HG02642 (cell line): ENCODE data around the gene SCD5.

ENCODE experiments used
- ATAC-seq: cut with Tn5 transposase; IDR thresholded peaks from one replicate; pipeline ENCODE4 v1.9.1; 2021; ENCODE audit warnings: mild to moderate bottlenecking; ENCODE audit not compliant: unreplicated experiment, poor library complexity

SCD5 gene

GRCh38 chr4:82797405-82798111 is 1.0 kb downstream of the SCD5 start:
- no peak for ATAC-seq

GRCh38 chr4:82797040-82797404 is 1.6 kb downstream of the SCD5 start:
- no peak for ATAC-seq

DNA sequence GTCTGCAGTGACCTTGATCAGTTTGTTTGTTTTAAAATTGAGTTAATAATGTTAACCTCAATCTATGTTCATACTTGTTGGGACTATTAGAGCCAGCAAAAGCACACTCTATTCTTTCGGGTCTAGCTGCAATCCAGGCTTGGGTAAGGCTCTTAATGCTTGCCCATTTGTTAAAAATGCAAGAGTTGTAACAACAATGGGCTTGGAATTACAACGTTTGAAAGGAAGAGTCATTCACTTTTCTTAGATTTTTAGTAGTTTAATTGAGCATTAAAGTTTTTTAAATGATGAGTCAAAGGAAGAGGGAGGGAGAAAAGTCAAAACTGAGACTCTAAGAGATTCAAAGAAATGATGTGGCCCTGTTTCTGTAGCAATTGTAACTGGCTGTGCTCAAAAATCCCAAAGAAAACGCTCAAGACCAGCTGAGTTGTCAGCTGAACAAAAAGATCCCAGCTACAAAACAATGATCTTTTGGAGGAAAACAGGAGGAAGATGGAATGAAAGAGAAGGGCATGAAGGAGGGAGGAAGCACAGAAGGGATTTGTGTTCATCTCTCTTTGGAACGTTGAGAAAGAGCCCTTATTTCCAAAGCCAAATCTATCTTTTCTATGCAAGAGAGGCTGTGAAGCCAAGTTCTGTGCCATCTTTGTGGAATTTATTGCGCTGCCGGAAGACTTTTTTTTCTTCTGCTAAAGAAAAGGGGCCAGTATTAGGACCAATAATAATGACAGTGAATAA is 5.5 kb downstream of the SCD5 start:
- no peak for ATAC-seq

DNA sequence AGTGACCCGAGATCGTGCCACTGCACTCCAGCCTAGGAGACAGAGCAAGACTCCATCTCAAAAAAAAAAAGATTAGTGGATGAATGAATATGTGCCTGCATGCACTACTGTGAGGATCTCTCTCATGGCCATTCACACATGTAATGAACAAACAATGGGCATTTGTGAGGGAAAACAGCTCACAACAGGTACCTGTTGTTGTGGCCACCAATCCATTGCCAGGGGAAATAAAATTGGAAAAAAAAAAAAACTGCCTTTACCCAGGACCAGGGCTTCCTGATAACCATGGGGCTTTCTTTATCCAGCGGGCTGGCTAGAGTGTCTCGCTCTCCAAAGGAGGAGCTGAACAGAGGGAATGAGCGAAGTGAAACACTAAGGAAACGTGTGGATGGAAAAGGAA is 7.4 kb downstream of the SCD5 start:
- no peak for ATAC-seq

DNA sequence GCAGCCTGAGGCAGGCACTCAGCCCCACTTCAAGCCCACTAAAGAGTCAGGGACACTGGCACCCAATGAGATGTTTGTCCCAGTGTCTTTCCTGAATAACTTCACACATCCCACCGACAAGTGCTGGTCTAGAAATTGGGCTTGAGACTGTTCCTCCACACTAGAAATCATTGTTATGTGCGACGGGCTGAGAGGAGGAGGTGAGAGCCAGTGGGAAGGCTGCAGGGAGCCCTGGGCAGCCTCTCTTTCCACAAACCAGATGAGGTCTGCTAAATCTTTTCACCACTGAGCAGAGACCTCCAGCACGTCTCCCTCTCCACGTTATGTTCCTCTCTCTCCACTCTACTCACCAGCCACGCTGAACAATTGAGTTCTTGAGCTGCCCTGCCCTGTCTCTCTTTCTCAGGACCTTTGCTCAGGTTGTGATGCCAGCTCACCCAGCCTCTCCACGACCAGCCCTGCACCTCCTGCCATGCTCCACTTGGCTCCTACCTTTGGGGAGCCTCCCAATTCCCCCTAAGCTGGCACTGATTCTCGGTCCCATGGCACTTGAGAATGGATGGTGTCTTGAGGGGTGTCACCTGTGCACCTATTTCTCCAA is 8.4 kb downstream of the SCD5 start:
- no peak for ATAC-seq

- ATAC-seq = no peak
Measured at GRCh38 chr4:82789025-82789776, 9.4 kb downstream of the SCD5 start.

DNA sequence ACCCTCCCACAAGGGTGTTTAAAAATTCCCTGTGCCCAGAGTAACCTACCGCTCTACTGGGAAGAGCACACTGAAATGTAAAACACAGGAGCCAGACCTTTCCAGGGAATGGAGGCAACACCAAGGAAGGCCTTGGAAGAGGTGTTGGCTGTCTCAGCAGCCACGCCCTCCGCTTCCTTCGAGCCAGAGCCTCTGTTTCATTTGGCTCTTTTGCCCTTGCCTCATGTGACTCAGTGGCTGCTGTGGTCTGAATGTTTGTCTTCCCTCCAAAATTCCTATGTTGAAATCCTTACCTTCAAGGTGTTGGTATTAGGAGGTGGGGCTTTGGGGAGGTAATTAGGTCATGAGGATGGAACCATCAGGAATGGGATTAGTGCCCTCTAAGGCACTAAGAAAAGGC is 11.3 kb downstream of the SCD5 start:
- no peak for ATAC-seq

DNA sequence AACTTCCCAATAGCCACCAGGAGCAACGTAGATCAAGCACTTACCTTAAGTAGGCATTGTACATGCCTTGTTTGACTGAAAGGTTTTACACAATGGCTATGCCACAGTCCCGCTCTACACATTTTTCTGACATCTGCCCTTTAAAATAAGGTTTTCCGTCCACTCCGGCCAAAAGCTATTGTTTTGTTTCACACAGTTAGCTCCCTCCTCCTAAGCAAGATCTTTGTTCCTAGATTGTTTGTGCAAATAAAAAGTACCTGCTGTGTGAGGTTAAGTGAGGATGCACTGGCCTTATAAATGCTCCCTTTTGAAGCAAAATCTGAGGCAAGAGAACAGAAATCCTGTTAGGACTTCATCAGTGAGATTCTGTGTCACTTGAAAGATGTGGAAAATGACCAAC is 11.8 kb downstream of the SCD5 start:
- no peak for ATAC-seq

DNA sequence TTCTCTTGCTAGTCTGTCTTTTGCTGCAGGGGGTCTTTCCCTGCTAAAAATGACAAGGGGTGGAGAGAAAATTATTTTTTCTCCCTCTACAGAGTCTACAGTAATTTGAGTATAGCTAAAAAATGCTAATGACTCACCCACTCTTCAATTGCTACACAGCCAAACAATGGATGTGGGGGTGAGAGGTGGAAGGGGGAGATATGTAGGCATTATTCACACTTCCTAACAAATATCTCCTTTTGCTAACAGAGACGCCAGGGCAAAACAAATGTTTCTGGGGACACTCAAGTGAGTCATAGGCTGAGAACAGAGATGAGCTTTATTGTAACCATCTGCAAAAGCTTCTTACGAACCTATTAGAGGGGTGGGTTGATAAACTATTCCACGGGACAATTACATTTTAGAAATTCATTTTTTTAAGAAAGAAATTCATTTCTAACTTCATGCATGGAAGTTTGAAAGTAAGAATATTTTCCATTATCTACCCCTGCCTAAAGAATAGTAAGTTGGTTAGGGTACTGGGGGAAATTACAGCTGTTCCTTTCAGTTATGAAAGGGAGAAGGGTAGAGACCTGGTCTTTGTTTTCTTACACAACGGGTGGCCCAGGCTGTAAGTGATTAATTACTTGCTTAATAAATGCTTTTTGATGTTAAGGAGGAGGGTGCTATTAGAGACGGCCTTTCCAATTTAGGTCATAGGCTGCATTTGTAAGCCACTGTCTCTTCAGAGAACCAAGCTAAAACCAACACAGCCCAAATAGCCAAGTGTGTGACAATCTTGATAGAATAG is 12.8 kb downstream of the SCD5 start:
- ATAC-seq = no peak

GRCh38 chr4:82784681-82785610 is 13.7 kb downstream of the SCD5 start:
- ATAC-seq = no peak

- no peak for ATAC-seq
Measured at GRCh38 chr4:82782626-82783345, 15.8 kb downstream of the SCD5 start.

- peak; percentile 68 for ATAC-seq
Measured at GRCh38 chr4:82780752-82781231, 17.8 kb downstream of the SCD5 start.

DNA sequence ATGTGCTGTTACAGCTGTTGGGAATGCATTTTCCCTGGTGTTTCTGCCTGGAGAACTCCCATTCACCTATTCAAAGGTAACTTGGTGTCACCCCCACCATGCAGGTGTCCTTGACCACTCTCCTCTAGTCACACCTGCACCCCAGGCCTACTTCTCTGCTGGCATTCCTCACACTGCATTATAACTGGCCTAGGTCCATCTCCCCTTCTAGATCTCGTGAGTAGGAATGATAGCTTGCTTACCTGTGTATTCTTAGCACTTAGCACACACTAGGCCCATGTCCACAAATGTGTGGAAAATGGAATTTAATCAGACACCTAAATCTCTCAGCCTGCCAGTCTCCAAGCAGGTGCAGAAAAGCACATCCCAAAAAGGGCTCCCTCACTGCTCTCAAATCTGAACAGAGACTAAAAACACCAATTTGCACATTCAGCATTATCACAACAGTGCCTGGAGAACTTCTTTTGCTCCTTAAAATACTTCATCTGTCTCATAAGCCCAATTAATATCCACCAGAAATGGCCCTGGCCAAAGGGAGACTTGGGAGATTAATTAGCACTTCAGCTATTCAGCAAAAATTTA is 18.3 kb downstream of the SCD5 start:
- no peak for ATAC-seq

DNA sequence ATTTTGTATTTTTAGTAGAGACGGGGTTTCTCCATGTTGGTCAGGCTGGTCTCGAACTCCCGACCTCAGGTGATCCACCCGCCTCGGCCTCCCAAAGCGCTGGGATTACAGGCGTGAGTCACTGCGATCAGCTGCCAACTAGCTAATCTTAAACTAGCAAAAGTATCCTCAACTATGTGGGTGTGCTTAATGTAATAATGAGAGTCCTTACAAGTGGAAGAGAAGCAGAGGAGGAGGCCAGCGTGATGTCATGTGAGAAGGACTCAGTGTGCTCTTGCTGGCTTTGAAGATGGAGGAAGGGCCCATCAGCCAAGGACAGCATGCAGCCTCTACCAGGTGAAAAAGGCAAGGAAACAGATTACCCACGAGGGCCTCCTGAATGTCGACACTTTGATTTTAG is 19.6 kb downstream of the SCD5 start:
- ATAC-seq = no peak

DNA sequence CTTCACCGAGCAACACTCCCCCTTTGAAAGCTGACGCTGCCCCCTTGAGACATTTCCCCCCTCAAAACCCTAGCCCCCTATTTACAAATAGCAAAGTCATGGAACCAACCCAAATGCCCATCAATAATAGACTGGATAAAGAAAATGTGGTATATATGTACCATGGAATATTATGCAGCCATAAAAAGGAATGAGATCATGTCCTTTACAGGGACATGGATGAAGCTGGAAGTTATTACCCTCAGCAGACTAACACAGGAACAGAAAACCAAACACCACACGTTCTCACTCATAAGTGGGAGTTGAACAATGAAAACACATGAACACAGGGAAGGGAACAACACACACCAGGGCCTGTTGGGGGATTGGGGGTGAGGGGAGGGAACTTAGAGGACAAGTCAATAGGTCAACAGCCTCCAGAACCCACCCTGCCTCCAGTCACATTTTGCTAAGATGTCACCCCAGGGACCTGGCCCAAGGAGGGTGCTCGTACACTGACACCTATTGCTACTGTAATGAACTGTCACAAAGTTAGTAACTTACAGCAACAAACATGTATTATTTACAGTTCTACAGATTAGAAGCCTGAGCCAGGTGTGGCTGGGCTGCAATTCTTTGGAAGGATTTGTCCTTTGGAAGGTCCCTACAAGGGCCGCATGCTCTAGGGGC is 20.6 kb downstream of the SCD5 start:
- ATAC-seq = no peak

- no peak for ATAC-seq
Measured at GRCh38 chr4:82776925-82777542, 21.6 kb downstream of the SCD5 start.

GRCh38 chr4:82775243-82775642 is 23.4 kb downstream of the SCD5 start:
- no peak for ATAC-seq
